ENCODE data around the gene TRIM41. TPM values are rescaled to one million over a fixed set of nuclear protein-coding genes. Genes with fewer than 3 reads are reported as not detected.
A peak's percentile ranks its signal among the peaks of the same experiment; 100 is the strongest.

Gene TRIM41
- total RNA-seq, 1 experiment from 2014 or later = 17.9 TPM

GRCh38 chr5:181221105-181221791 lies 1.8 kb upstream of the TRIM41 start:
- in situ Hi-C loops (cut with HindIII; ENCODE audit: low pct_unique_long_range_greater_than_20kb, low sequenced_read_pairs) = no loop called here
- DNase-seq (ENCODE audit: low read depth) = no peak

GRCh38 chr5:181221792-181222629 lies 1.1 kb upstream of the TRIM41 start:
- in situ Hi-C loops (cut with HindIII; ENCODE audit: low pct_unique_long_range_greater_than_20kb, low sequenced_read_pairs) = no loop called here
- DNase-seq (ENCODE audit: low read depth) = peak; percentile 98

DNA sequence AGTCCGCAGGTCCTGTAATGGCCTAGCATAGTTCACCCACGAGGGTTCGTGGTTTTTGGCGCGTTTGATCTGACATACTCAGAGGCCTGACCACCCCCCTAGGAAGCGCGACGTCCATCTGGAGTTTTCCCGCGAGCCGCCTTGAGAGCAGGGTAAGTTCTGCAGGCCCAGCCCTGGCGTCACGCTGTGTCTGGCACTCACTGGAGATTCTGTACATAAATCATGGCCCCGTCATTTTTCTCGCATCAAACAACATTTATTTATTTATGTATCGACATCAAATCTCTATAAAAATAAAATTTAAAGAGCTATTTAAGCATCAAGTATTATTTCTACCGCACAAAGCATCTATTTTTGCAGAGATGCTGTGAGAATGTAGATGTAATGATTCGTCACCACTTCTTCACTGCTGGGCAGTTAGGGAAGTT lies 437 bp upstream of the TRIM41 start:
- in situ Hi-C loops (cut with HindIII; ENCODE audit: low pct_unique_long_range_greater_than_20kb, low sequenced_read_pairs) = no loop called here
- DNase-seq (ENCODE audit: low read depth) = no peak

DNA sequence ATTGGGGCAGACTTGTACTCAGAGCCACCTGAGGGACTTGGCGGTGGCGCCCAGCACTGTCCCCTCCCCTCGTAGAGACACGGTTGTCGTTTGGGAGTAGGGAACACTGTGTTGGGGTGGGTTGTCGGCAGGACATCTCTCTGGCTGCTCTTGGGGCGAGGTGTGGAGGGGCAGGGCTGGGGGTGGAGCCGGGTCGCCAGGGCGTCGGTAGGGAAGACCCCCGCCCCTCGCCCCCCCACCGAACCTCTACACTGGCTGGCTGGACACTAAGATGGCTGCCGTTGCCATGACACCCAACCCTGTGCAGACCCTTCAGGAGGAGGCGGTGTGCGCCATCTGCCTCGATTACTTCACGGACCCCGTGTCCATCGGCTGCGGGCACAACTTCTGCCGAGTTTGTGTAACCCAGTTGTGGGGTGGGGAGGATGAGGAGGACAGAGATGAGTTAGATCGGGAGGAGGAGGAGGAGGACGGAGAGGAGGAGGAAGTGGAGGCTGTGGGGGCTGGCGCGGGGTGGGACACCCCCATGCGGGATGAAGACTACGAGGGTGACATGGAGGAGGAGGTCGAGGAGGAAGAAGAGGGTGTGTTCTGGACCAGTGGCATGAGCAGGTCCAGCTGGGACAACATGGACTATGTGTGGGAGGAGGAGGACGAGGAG lies 778 bp downstream of the TRIM41 start:
- in situ Hi-C loops (cut with HindIII; ENCODE audit: low pct_unique_long_range_greater_than_20kb, low sequenced_read_pairs) = no loop called here
- DNase-seq (ENCODE audit: low read depth) = peak; percentile 65

- DNase-seq (ENCODE audit: low read depth) = no peak
- in situ Hi-C loops (cut with HindIII; ENCODE audit: low pct_unique_long_range_greater_than_20kb, low sequenced_read_pairs) = no loop called here
Measured at GRCh38 chr5:181224390-181225229, 1.5 kb downstream of the TRIM41 start.

GRCh38 chr5:181229996-181230395 lies 6.9 kb downstream of the TRIM41 start:
- in situ Hi-C loops (cut with HindIII; ENCODE audit: low pct_unique_long_range_greater_than_20kb, low sequenced_read_pairs) = no loop called here
- DNase-seq (ENCODE audit: low read depth) = no peak

- DNase-seq (ENCODE audit: low read depth) = no peak
- in situ Hi-C loops (cut with HindIII; ENCODE audit: low pct_unique_long_range_greater_than_20kb, low sequenced_read_pairs) = no loop called here
Measured at GRCh38 chr5:181230551-181230950, 7.5 kb downstream of the TRIM41 start.

DNA sequence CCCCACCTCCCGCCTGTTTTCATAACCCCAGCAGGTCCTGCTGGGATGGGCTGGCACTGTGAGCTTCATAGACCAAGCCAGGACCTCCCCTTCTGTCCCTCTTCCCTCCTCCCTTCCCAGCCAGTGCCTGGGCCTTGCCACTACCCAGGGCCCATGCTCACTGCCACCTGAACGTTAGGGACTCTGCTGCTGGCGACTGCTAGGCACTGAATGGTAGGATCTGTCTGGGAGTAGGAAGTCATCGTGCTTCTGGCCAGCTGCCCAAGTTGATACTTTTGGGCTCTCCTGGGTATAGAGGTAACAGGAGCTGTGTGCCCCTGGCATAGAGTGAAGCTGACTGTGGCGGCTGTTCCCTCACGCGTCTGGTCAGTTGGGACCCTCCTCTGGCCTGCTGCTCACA lies 8.4 kb downstream of the TRIM41 start:
- DNase-seq (ENCODE audit: low read depth) = no peak
- in situ Hi-C loops (cut with HindIII; ENCODE audit: low pct_unique_long_range_greater_than_20kb, low sequenced_read_pairs) = no loop called here

- no peak for DNase-seq (ENCODE audit: low read depth)
- in situ Hi-C loops (cut with HindIII; ENCODE audit: low pct_unique_long_range_greater_than_20kb, low sequenced_read_pairs) = no loop called here
Measured at GRCh38 chr5:181232593-181232992, 9.5 kb downstream of the TRIM41 start.

DNA sequence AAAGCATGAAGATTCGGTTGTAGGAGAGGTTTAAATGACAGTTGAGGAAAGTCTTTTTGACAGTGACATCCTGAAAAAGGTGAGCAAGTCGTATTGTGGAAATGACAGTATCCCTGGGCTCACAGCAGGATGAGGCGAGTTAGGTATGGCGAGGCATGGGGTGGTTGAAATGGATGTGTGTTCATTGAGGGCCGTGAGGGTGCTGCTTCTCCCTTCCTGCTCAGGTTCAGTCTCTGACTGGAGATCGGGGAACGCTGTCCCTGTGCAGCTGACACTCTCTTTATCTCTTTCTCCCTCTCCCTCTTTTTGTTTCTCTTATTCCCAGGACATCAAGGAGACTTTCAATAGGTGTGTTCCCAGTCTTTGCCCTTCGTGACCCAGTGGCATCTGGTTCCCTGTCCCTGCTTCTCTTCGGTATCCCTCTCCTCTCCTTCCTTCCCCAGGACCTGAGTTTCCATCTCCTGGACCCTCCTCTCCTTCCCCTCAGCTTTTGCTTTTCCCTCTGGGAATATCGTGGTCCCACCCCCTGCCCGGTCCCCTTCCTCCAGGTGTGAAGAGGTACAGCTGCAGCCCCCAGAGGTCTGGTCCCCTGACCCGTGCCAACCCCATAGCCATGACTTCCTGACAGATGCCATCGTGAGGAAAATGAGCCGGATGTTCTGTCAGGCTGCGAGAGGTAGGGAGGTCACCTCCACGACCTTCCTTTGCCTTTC lies 10.2 kb downstream of the TRIM41 start:
- DNase-seq (ENCODE audit: low read depth) = no peak
- in situ Hi-C loops (cut with HindIII; ENCODE audit: low pct_unique_long_range_greater_than_20kb, low sequenced_read_pairs) = no loop called here

DNA sequence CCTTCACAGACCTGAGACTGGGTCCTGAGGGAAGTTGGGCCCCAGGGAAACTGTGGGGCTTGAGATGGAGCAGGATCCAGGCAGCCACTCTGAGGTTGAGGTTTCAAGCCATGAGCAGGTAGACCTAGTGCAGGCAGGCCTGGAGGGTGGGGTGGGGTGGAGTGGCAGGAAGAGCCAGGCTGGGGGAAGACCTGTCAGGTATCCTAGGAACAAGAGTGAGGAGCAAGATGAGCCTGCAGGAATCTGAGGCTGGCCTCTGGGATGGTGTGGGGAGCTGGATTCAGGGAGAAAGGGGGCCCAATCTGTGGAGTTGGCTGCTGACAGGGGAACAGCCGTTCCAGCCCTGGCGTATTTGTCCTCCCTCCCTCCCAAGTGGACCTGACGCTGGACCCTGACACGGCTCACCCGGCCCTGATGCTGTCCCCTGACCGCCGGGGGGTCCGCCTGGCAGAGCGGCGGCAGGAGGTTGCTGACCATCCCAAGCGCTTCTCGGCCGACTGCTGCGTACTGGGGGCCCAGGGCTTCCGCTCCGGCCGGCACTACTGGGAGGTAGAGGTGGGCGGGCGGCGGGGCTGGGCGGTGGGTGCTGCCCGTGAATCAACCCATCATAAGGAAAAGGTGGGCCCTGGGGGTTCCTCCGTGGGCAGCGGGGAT lies 10.8 kb downstream of the TRIM41 start:
- in situ Hi-C loops (cut with HindIII; ENCODE audit: low pct_unique_long_range_greater_than_20kb, low sequenced_read_pairs) = no loop called here

GRCh38 chr5:181234455-181235306 lies 11.6 kb downstream of the TRIM41 start:
- DNase-seq (ENCODE audit: low read depth) = no peak
- in situ Hi-C loops (cut with HindIII; ENCODE audit: low pct_unique_long_range_greater_than_20kb, low sequenced_read_pairs) = no loop called here

More for the DNA sequence above, 10.8 kb downstream of the TRIM41 start:
- DNase-seq (ENCODE audit: low read depth) = no peak

GRCh38 chr5:181235323-181235688 lies 12.2 kb downstream of the TRIM41 start:
- DNase-seq (ENCODE audit: low read depth) = no peak
- in situ Hi-C loops (cut with HindIII; ENCODE audit: low pct_unique_long_range_greater_than_20kb, low sequenced_read_pairs) = no loop called here

- in situ Hi-C loops (cut with HindIII; ENCODE audit: low pct_unique_long_range_greater_than_20kb, low sequenced_read_pairs) = no loop called here
- DNase-seq (ENCODE audit: low read depth) = no peak
Measured at GRCh38 chr5:181235689-181236366, 12.7 kb downstream of the TRIM41 start.

- in situ Hi-C loops (cut with HindIII; ENCODE audit: low pct_unique_long_range_greater_than_20kb, low sequenced_read_pairs) = no loop called here
- DNase-seq (ENCODE audit: low read depth) = no peak
Measured at GRCh38 chr5:181236471-181236870, 13.4 kb downstream of the TRIM41 start.
